Panc1 (cell line): Measurements from ENCODE around the gene MAPKBP1. TPM values are rescaled to one million over a fixed set of nuclear protein-coding genes. Genes with fewer than 3 reads are reported as not detected.

Source experiments
- ATAC-seq: fragments of 200-7000 bp; cut with Tn5 transposase; 2 replicates; pipeline ENCODE4 v1.9.1; 2020; ENCODE audit warnings: mild to moderate bottlenecking, moderate library complexity
- BruUV-seq: library from RNA; stranded (reverse); fragments of 400-500 nt; replicated peaks from 2 replicates; lab custom pipeline; 2021; lab: Mats Ljungman, UMichigan
- CTCF ChIA-PET: fragments of 300-600 bp; sonication (Branson Sonifier 250); formaldehyde crosslinking; loops from one replicate; lab custom pipeline; 2022; ENCODE audit warnings: antibody characterized with exemption; lab: Charles Lee
- POLR2A ChIA-PET: fragments of 300-600 bp; sonication (Branson Sonifier 250); formaldehyde crosslinking; loops from one replicate; lab custom pipeline; 2022; ENCODE audit warnings: antibody characterized with exemption; lab: Charles Lee
- DNase-seq: peaks from one replicate; pipeline ENCODE4 v3.0.0-alpha.2; 2010; ENCODE audit warnings: low read depth, low spot score
- H3K27ac ChIP-seq: 2 replicates; pipeline ENCODE4 v1.5.1; 2011; ENCODE audit warnings: mild to moderate bottlenecking, low read length, inconsistent platforms
- H3K27me3 ChIP-seq: fragments of 200-500 bp; sonication (Bioruptor generic); 2 replicates; pipeline ENCODE4 v1.6.0; 2014; ENCODE audit warnings: low read length, inconsistent platforms; ENCODE audit not compliant: control insufficient read depth, insufficient read depth
- H3K36me3 ChIP-seq: fragments of 200-500 bp; sonication (Bioruptor generic); 2 replicates; pipeline ENCODE4 v1.5.1; 2014; ENCODE audit warnings: inconsistent platforms, mild to moderate bottlenecking, low read length, moderate library complexity; ENCODE audit not compliant: control insufficient read depth, insufficient read depth
- H3K4me1 ChIP-seq: 2 replicates; pipeline ENCODE4 v1.5.1; 2011; ENCODE audit warnings: inconsistent platforms, mild to moderate bottlenecking, low read length, moderate library complexity; ENCODE audit not compliant: control insufficient read depth, insufficient read depth
- H3K4me3 ChIP-seq, 2 experiments: 2 replicates each; pipeline ENCODE4 v1.5.1; 2011 to 2012; ENCODE audit warnings: low read depth in 2 of 2, low read length in 2 of 2, mild to moderate bottlenecking in 2 of 2, inconsistent platforms in 1 of 2, moderate library complexity in 1 of 2
- H3K9me3 ChIP-seq: fragments of 200-500 bp; sonication (Bioruptor generic); 2 replicates; pipeline ENCODE4 v1.5.1; 2014; ENCODE audit warnings: low read depth, mild to moderate bottlenecking, inconsistent platforms, low read length, moderate library complexity; ENCODE audit not compliant: control insufficient read depth, insufficient read depth
- POLR2AphosphoS5 ChIP-seq: IDR thresholded peaks from 2 replicates; pipeline ENCODE4 v1.6.1; 2012; ENCODE audit warnings: mild to moderate bottlenecking, low read depth, low read length, moderate library complexity
- SIN3A ChIP-seq: IDR thresholded peaks from 2 replicates; pipeline ENCODE4 v1.6.1; 2012; ENCODE audit warnings: low read depth, mild to moderate bottlenecking, low read length, moderate library complexity, borderline replicate concordance; ENCODE audit not compliant: insufficient read depth
- TCF7L2 ChIP-seq: IDR thresholded peaks from 2 replicates; pipeline ENCODE4 v1.6.1; 2011; ENCODE audit warnings: mild to moderate bottlenecking, low read depth, low read length, inconsistent platforms
- in situ Hi-C: cut with HindIII; loops from 2 replicates; pipeline ENCODE4 v1.10.0; 2016; ENCODE audit warnings: low sequenced_read_pairs, low pct_unique_long_range_greater_than_20kb
- intact Hi-C: fragments of 100-400 bp; cut with micrococcal nuclease; formaldehyde crosslinking; loops from one replicate; pipeline ENCODE4 v1.10.0; 2022; ENCODE audit not compliant: unreplicated experiment
- total RNA-seq: library from RNA; stranded (reverse); gene quantifications from one replicate; pipeline ENCODE4 v1.2.1, GENCODE V29; 2021; ENCODE audit not compliant: unreplicated experiment
- TF ChIP-seq, protein P1 (sequence below): fragments of 450-650 bp; IDR thresholded peaks from 2 replicates; pipeline ENCODE4 v1.5.1; 2017; ENCODE audit warnings: mild to moderate bottlenecking
- TF ChIP-seq, protein P2 (sequence below), 2 experiments: IDR thresholded peaks; 2 replicates each; pipeline ENCODE4 v1.6.1; 2011 to 2012; ENCODE audit warnings: low read depth in 2 of 2, control low read depth in 1 of 2, low read length in 1 of 2, mild to moderate bottlenecking in 1 of 2, moderate library complexity in 1 of 2; ENCODE audit not compliant: insufficient read depth in 1 of 2

The MAPKBP1 gene
- total RNA-seq, 1 experiment from 2014 or later, result 38.4 TPM

DNA sequence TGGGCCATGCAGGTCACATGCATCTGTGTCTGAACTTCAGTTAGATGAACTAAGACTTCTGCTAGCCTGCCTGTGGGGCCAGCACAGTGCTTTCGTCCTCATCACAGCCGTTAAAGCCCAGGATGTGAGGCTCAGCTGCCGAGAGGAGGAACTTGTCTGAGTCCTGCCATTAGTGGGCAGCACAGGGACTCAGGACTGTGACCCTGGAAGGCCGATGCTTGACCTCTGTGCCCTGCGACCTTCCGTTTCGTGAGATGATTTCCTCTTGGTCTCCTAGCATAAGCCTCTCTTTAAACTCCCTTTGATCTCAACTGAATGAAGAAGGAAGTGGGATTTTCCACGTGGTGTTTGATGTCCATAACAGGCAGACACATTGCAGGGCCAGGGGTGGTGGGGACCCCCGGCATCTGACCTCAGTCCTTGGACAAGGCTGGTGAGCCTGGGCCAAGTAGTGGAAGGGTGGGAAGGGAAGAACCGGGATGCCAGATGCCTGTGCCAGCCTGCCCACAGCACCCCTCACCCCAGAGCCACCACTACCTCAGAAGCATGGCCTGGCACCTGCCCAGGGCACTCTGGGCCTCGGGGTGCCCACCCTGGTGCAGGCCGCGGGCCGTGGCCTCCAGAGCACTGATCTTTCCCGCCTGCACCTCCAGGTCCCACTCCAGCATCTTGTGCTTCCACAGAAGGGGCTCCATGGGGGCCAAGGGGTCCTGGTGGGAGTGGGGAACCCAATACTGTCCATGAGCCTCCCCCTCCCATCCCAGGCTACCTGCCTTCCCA is 86.0 kb downstream of the MAPKBP1 start:
- CTCF ChIA-PET, result interaction anchor here (0.6 kb wide), 1 partner anchor 1058 kb away, joined by 3 read pairs; no protein-coding TSS in a partner anchor
- H3K36me3 ChIP-seq, result no peaks in the 10 kb centered on the region
- ATAC-seq, result no peak

DNA sequence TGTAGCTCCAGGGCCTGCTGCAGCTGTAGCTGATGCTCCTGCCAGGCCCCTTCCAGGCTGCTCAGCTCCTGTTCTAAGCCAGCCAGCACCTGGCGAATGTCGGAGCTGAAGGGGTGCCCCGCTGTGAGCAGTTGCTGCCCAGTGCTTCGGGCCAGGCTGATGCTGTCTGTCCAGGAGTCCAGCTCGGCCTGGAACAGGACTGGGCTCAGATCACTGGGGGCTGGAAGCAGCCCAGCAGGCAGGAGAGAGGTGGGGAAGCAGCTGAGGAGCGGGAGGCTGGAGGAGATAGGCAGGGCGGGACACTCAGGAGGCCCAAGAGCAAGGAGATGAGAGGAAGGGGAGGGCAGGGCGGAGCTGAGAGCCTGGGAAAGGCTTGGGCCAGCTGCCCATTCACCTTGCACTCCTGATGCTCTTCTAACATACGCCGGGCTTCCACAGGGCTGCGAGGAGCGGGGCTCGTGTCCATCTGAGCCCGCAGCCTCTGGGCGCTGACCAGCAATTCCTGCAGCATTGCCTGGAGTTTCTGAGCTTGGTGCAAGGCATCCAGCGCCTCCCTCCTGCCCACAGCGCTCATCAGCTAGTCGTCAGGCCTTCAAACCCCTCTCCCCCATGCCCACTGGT is 87.6 kb downstream of the MAPKBP1 start:
- Histone ChIP-seq H3K4me3 (no peak overlapping the region), H3K4me1 (peaks cover 9% of the 10 kb centered on the region), H3K27me3 (no peaks in the 10 kb centered on the region), H3K36me3 (no peaks in the 10 kb centered on the region), H3K9me3 (no peaks in the 10 kb centered on the region), H3K27ac (no peak overlapping the region)
- ChIA-PET POLR2A (interaction anchor here (0.7 kb wide), 1 partner anchor 63 kb away, joined by 4 read pairs; no protein-coding TSS in a partner anchor), CTCF (interaction anchor here (0.5 to 1.1 kb wide), 2 partner anchors 10 to 274 kb away, joined by 5 to 6 read pairs; no protein-coding TSS in a partner anchor)
- TF ChIP-seq POLR2AphosphoS5 (no peak), SIN3A (no peak), TCF7L2 (no peak)
- TF ChIP-seq, protein P1, sequence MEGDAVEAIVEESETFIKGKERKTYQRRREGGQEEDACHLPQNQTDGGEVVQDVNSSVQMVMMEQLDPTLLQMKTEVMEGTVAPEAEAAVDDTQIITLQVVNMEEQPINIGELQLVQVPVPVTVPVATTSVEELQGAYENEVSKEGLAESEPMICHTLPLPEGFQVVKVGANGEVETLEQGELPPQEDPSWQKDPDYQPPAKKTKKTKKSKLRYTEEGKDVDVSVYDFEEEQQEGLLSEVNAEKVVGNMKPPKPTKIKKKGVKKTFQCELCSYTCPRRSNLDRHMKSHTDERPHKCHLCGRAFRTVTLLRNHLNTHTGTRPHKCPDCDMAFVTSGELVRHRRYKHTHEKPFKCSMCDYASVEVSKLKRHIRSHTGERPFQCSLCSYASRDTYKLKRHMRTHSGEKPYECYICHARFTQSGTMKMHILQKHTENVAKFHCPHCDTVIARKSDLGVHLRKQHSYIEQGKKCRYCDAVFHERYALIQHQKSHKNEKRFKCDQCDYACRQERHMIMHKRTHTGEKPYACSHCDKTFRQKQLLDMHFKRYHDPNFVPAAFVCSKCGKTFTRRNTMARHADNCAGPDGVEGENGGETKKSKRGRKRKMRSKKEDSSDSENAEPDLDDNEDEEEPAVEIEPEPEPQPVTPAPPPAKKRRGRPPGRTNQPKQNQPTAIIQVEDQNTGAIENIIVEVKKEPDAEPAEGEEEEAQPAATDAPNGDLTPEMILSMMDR, result no peak
- TF ChIP-seq, protein P2, sequence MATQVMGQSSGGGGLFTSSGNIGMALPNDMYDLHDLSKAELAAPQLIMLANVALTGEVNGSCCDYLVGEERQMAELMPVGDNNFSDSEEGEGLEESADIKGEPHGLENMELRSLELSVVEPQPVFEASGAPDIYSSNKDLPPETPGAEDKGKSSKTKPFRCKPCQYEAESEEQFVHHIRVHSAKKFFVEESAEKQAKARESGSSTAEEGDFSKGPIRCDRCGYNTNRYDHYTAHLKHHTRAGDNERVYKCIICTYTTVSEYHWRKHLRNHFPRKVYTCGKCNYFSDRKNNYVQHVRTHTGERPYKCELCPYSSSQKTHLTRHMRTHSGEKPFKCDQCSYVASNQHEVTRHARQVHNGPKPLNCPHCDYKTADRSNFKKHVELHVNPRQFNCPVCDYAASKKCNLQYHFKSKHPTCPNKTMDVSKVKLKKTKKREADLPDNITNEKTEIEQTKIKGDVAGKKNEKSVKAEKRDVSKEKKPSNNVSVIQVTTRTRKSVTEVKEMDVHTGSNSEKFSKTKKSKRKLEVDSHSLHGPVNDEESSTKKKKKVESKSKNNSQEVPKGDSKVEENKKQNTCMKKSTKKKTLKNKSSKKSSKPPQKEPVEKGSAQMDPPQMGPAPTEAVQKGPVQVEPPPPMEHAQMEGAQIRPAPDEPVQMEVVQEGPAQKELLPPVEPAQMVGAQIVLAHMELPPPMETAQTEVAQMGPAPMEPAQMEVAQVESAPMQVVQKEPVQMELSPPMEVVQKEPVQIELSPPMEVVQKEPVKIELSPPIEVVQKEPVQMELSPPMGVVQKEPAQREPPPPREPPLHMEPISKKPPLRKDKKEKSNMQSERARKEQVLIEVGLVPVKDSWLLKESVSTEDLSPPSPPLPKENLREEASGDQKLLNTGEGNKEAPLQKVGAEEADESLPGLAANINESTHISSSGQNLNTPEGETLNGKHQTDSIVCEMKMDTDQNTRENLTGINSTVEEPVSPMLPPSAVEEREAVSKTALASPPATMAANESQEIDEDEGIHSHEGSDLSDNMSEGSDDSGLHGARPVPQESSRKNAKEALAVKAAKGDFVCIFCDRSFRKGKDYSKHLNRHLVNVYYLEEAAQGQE (IDR thresholded peaks at IDR 0.05; ENCODE audit: insufficient read depth in 1 of 2, low read depth in 2 of 2, low read length in 1 of 2), result no peak
- 0 out of 2 replicates have a peak, but pooled peaks have one; percentile 5 for ATAC-seq
- DNase-seq, result no peak
- no TSS peak for BruUV-seq
- in situ Hi-C loops, result no loop called here
- intact Hi-C loops, result no loop called here

More for the DNA sequence above, 86.0 kb downstream of the MAPKBP1 start:
- H3K9me3 ChIP-seq, result no peaks in the 10 kb centered on the region
- H3K4me1 ChIP-seq, result peaks cover 1% of the 10 kb centered on the region; the same call in 1 of the 2 replicates
- in situ Hi-C loops, result no loop called here
- H3K27ac ChIP-seq, result no peak overlapping the region
- POLR2A ChIA-PET, result no interaction called here
- no TSS peak for BruUV-seq
- no peak for DNase-seq
- intact Hi-C loops, result no loop called here
- no peaks in the 10 kb centered on the region for H3K27me3 ChIP-seq
- TF ChIP-seq POLR2AphosphoS5, result no peak
- TF ChIP-seq, protein P1, result no peak
- TF ChIP-seq, protein P2 (IDR thresholded peaks at IDR 0.05; ENCODE audit: insufficient read depth in 1 of 2, low read depth in 2 of 2, low read length in 1 of 2), result no peak
- no peak; the same call in 1 of the 2 replicates for TF ChIP-seq TCF7L2
- no peak for TF ChIP-seq SIN3A
- H3K4me3 ChIP-seq, result no peak overlapping the region
